ENCODE data around the gene ZNF487. TPM values are rescaled to one million over a fixed set of nuclear protein-coding genes. Genes with fewer than 3 reads are reported as not detected.

Gene ZNF487
- total RNA-seq, 4 donors from 2014 or later: 7.3 to 23.7 (median 18.3) TPM

DNA sequence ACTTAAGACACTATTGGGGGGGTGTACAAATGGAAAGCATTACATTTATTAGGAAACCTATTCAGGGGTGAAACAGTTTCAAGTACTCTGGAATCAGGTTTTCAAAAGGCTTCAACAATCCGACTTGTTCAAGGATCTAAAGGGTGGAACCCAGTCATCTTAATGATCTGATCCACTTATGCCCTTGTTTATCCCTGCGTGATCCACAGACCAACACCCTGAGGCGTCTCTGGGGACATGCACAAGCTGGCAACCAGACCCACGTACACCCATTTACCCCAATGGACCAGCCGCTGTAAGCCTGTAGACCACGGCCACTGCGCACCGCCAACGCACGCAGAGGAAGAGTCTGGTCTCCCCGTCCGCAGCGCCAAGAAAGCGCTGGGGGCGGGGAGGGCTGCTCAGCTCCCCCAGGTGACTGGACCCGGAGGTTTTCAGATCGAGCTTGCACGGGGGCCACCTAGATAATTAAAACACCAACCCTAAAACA lies 41.3 kb upstream of the ZNF487 start:
- DNase-seq (ENCODE audit: low spot score in 2 of 2): no peak
- Histone ChIP-seq H3K4me3 (peak overlapping the region; percentile 62 to 91 (median 82)), H3K9me3 (no peaks in the 10 kb centered on the region), H3K27me3 (no peaks in the 10 kb centered on the region), H3K27ac (peak overlapping the region; percentile 97 to 100 (median 99)), H3K36me3 (peaks cover 0 to 53% (median 11%) of the 10 kb centered on the region in 3 donors), H3K4me1 (peaks cover 0 to 90% (median 40%) of the 10 kb centered on the region in 4 donors)
- TF ChIP-seq, protein P1, sequence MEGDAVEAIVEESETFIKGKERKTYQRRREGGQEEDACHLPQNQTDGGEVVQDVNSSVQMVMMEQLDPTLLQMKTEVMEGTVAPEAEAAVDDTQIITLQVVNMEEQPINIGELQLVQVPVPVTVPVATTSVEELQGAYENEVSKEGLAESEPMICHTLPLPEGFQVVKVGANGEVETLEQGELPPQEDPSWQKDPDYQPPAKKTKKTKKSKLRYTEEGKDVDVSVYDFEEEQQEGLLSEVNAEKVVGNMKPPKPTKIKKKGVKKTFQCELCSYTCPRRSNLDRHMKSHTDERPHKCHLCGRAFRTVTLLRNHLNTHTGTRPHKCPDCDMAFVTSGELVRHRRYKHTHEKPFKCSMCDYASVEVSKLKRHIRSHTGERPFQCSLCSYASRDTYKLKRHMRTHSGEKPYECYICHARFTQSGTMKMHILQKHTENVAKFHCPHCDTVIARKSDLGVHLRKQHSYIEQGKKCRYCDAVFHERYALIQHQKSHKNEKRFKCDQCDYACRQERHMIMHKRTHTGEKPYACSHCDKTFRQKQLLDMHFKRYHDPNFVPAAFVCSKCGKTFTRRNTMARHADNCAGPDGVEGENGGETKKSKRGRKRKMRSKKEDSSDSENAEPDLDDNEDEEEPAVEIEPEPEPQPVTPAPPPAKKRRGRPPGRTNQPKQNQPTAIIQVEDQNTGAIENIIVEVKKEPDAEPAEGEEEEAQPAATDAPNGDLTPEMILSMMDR (IDR thresholded peaks at IDR 0.05): no peak
- TF ChIP-seq POLR2A (IDR thresholded peaks at IDR 0.05) (no peak), EP300 (IDR thresholded peaks at IDR 0.05) (no peak)
- 4 to 15% methylated on average over 18 of the region's 18 CpGs for WGBS, 2 donors

DNA sequence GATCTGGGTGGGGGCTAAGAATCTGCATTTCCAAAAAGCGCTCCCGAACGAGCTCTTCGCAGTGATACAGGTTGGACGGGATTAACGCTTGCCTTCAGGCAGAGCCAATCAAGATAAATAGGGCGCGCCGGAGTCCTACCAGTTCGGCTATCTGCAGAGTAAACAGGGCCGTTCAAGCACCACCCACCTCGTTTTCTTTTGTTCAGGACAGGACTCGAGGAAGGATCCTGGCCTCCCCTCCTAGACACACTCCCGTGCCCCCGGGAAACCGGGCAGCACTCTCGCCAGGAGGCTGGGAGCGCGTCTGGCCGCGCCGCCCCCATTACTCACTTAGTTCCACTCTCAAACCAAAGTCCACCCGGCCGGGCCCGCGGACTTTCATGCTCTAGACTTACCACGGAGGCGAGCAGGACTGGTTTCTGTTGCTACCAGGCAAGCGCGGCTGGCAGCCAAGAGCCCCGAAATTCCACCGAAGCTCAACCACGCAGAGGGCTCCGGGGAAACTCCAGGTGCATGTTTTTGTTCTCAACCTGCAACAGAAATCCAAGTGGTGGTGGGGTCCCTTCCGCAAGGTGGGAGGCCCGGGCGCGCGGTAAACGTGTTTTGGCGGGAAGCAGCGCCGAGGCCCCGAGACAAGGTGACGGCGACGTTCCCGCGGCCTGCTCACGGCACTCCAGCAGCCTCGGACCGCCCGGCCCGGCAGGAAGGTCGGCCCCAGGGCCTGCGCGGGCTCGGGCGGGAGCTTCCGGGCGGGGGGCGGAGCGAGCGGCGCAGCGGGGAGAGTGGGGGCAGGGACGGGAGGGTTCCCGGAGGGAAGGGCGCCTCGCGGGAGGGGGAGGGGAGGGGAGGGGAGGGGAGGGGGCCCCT lies 40.6 kb upstream of the ZNF487 start:
- peak; percentile 49 to 59 for DNase-seq (ENCODE audit: low spot score in 2 of 2)
- Histone ChIP-seq H3K4me3 (peak overlapping the region; percentile 62 to 91 (median 82)), H3K9me3 (no peaks in the 10 kb centered on the region), H3K27ac (peak overlapping the region; percentile 97 to 100 (median 99)), H3K27me3 (no peaks in the 10 kb centered on the region), H3K4me1 (peaks cover 0 to 90% (median 39%) of the 10 kb centered on the region in 4 donors), H3K36me3 (peaks cover 0 to 46% (median 10%) of the 10 kb centered on the region in 3 donors)
- TF ChIP-seq, protein P1 (IDR thresholded peaks at IDR 0.05): no peak
- TF ChIP-seq POLR2A (IDR thresholded peaks at IDR 0.05): no peak
- peak in 1 of 2 donors; percentile 54 for TF ChIP-seq EP300 (IDR thresholded peaks at IDR 0.05)
- WGBS, 2 donors: 2 to 3% methylated on average over 59 to 63 of the region's 71 CpGs

DNA sequence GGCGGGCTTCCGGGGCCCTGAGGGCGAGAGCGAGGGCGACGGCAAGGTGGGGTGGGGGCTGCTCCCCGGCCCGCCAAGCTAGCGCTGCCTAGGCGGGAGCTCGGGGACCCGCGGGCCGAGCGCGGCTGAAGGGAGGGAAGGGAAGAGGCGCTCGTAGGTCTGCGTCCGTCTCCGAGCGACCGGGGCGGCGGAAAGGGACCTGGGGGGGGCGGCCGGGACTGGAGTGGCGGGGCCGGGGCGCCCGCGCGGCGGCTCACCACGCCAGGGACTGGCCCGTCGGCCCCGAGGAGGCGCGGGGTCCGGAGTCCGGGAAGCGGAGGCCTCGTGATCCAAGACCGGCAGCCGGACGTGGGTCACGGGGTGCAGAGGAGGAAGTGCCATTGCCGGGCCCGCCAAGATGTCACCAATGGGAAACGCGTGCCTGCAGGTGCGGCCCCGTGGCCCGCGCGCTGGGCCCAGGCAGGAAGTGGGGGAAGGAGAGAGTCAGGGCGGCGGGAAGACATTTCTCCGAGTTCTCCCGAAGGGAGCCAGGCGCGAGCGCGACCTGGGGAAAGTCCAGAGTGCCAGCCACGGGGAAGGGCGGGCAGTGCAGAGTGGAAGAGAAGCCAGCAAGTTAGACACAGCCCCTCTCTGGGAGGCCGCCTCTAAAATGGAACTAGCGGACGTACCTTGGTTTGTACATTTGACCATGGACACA lies 39.8 kb upstream of the ZNF487 start:
- Histone ChIP-seq H3K9me3 (no peaks in the 10 kb centered on the region), H3K4me3 (peak overlapping the region; percentile 62 to 91 (median 82)), H3K4me1 (peaks cover 0 to 90% (median 46%) of the 10 kb centered on the region in 4 donors), H3K36me3 (peaks cover 0 to 38% (median 5%) of the 10 kb centered on the region in 3 donors), H3K27ac (peak overlapping the region; percentile 97 to 100 (median 99)), H3K27me3 (no peaks in the 10 kb centered on the region)
- DNase-seq (ENCODE audit: low spot score in 2 of 2): peak; percentile 80
- WGBS, 2 donors: 1% methylated on average over 43 to 55 of the region's 70 CpGs
- TF ChIP-seq, protein P1 (IDR thresholded peaks at IDR 0.05): no peak
- peak; percentile 83 to 93 for TF ChIP-seq EP300 (IDR thresholded peaks at IDR 0.05)
- peak; percentile 38 to 68 for TF ChIP-seq POLR2A (IDR thresholded peaks at IDR 0.05)

DNA sequence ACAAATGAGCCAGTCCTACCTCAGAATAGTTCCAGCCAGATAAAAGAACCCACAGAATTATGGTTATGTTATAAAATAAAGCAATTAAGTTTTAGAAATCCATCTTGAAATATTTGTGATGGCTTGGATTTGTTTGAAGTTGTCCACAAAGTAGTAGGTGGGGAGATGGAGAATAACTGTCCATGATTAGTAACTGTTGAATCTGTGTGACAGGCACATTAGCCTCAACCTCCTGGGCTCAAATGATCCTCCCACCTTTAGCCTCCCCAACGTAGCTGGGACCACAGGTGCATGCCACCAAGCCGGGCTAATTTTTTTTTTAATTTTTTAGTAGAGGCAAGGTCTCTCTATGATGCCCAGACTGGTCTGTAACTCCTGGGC lies 38.0 kb upstream of the ZNF487 start:
- WGBS, 2 donors: 59 to 68% methylated on average over 2 of the region's 2 CpGs
- H3K4me3 ChIP-seq: no peak overlapping the region
- DNase-seq (ENCODE audit: low spot score in 2 of 2): no peak
- H3K27me3 ChIP-seq: no peaks in the 10 kb centered on the region
- no peaks in the 10 kb centered on the region for H3K9me3 ChIP-seq
- peak overlapping the region in 1 of 4 donors; percentile 13 for H3K27ac ChIP-seq
- TF ChIP-seq EP300 (IDR thresholded peaks at IDR 0.05): no peak
- TF ChIP-seq, protein P1 (IDR thresholded peaks at IDR 0.05): no peak
- TF ChIP-seq POLR2A (IDR thresholded peaks at IDR 0.05): no peak
- peaks cover 0 to 28% (median 0%) of the 10 kb centered on the region in 3 donors for H3K36me3 ChIP-seq
- H3K4me1 ChIP-seq: peaks cover 0 to 90% (median 53%) of the 10 kb centered on the region in 4 donors
